Testis (tissue), 3 donors: ENCODE measurements around the gene TMEM255B. TPM values are rescaled to one million over a fixed set of nuclear protein-coding genes. Genes with fewer than 3 reads are reported as not detected.

ENCODE experiments used
- DNase-seq: peaks from one replicate; pipeline ENCODE4 v3.0.0-alpha.2; 2019
- H3K27ac ChIP-seq, 2 donors: fragments of 200-600 bp; sonication (generic); one replicate each; pipeline ENCODE4 v1.5.1; 2019
- H3K27me3 ChIP-seq: fragments of 200-600 bp; sonication (generic); one replicate; pipeline ENCODE4 v1.5.1; 2019
- H3K36me3 ChIP-seq: fragments of 200-600 bp; sonication (generic); one replicate; pipeline ENCODE4 v1.5.1; 2017; ENCODE audit warnings: low read depth; ENCODE audit errors: missing control alignments
- H3K4me1 ChIP-seq: fragments of 200-600 bp; sonication (generic); one replicate; pipeline ENCODE4 v1.5.1; 2019
- H3K4me3 ChIP-seq, 2 donors: fragments of 200-600 bp; sonication (generic); one replicate each; pipeline ENCODE4 v1.5.1; 2017 to 2019
- H3K9me3 ChIP-seq: fragments of 200-600 bp; sonication (generic); one replicate; pipeline ENCODE4 v1.5.1; 2017
- POLR2A ChIP-seq: fragments of 450-650 bp; IDR thresholded peaks from one replicate; pipeline ENCODE4 v1.6.1; 2017; ENCODE audit warnings: antibody characterized with exemption, mild to moderate bottlenecking, moderate library complexity
- WGBS, 2 donors: methylation state at CpG; one replicate each; pipeline ENCODE4 v1.1.5; 2018; 5-methylcytosine and 5-hydroxymethylcytosine counted together
- intact Hi-C: fragments of 100-400 bp; cut with DNase I; formaldehyde crosslinking; loops from one replicate; pipeline ENCODE4 v1.15.1; 2023; ENCODE audit warnings: low total_unique reads
- polyA plus RNA-seq: library from polyadenylated mRNA; stranded (reverse); fragments of 350-450 nt; fragmentation: Illumina TruSeq; extraction: RNeasy Lipid Tissue Mini Kit (QIAGEN cat#74804); gene quantifications from one replicate; pipeline ENCODE4 v1.2.3, GENCODE V29; 2014; ENCODE audit warnings: low read depth, low replicate concordance; ENCODE audit not compliant: insufficient read depth
- total RNA-seq, 2 donors: library from RNA; depleted of rRNA; stranded (reverse); fragments of >200 nt; gene quantifications; one replicate each; pipeline ENCODE4 v1.2.3, GENCODE V29; 2016
- TF ChIP-seq, protein P1 (sequence below), 3 experiments: fragments of 450-650 bp in 2 of 3; fragments of 200-600 bp in 1 of 3; sonication (generic) in 1 of 3; IDR thresholded peaks; one replicate each; pipeline ENCODE4 v1.5.1; 2016 to 2019; ENCODE audit warnings: antibody characterized with exemption in 3 of 3, mild to moderate bottlenecking in 2 of 3, moderate library complexity in 1 of 3

TMEM255B gene
- total and polyA plus RNA-seq, 3 donors from 2014 or later, result 6.9 to 10.9 (median 7.5) TPM

DNA sequence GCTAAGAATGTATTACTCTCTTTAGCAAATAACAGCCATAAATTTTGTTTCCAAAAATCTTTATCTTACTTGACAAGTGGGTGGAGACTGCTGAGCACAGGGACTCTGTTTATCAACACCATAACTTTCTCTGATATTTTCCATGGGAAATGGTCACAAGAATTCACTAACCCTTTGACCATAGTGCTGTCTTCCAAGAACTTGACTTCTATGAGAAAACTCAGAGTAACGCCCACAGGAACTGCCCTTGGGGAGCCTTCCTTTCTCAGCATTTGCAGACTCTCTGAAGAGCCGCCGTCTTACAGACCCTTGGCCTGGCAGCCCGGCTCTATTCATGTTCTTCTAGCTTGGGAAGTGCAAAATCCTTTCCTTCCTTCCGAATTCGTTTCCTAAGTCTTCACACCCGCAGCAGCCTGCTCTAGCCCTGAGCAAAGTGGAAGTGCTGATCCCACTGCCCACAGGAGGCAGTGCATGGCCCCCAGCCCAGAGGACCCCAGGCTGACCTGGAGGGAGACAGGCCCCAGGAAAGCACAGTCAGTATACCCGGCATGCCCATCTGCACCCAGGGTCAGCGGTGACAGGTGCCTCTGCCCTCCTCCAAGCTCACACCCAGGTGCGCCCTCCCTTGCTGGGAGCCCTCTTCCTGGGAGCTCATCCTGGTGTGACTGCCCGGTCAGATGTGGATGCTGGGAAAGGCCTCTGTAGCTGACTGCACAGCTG lies 94.7 kb downstream of the TMEM255B start:
- H3K27ac ChIP-seq, result peak overlapping the region; percentile 39 to 61
- no peaks in the 10 kb centered on the region for H3K9me3 ChIP-seq
- H3K4me3 ChIP-seq, result no peak overlapping the region
- H3K27me3 ChIP-seq, result no peaks in the 10 kb centered on the region
- peaks cover 72% of the 10 kb centered on the region for H3K4me1 ChIP-seq
- peak; percentile 32 for DNase-seq
- WGBS, 2 donors, result 42 to 53% methylated on average over 7 to 11 of the region's 11 CpGs
- no peak for TF ChIP-seq POLR2A
- TF ChIP-seq, protein P1, sequence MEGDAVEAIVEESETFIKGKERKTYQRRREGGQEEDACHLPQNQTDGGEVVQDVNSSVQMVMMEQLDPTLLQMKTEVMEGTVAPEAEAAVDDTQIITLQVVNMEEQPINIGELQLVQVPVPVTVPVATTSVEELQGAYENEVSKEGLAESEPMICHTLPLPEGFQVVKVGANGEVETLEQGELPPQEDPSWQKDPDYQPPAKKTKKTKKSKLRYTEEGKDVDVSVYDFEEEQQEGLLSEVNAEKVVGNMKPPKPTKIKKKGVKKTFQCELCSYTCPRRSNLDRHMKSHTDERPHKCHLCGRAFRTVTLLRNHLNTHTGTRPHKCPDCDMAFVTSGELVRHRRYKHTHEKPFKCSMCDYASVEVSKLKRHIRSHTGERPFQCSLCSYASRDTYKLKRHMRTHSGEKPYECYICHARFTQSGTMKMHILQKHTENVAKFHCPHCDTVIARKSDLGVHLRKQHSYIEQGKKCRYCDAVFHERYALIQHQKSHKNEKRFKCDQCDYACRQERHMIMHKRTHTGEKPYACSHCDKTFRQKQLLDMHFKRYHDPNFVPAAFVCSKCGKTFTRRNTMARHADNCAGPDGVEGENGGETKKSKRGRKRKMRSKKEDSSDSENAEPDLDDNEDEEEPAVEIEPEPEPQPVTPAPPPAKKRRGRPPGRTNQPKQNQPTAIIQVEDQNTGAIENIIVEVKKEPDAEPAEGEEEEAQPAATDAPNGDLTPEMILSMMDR (IDR thresholded peaks at IDR 0.05), result no peak
- intact Hi-C loops, result no loop called here
- H3K36me3 ChIP-seq, result no peaks in the 10 kb centered on the region

DNA sequence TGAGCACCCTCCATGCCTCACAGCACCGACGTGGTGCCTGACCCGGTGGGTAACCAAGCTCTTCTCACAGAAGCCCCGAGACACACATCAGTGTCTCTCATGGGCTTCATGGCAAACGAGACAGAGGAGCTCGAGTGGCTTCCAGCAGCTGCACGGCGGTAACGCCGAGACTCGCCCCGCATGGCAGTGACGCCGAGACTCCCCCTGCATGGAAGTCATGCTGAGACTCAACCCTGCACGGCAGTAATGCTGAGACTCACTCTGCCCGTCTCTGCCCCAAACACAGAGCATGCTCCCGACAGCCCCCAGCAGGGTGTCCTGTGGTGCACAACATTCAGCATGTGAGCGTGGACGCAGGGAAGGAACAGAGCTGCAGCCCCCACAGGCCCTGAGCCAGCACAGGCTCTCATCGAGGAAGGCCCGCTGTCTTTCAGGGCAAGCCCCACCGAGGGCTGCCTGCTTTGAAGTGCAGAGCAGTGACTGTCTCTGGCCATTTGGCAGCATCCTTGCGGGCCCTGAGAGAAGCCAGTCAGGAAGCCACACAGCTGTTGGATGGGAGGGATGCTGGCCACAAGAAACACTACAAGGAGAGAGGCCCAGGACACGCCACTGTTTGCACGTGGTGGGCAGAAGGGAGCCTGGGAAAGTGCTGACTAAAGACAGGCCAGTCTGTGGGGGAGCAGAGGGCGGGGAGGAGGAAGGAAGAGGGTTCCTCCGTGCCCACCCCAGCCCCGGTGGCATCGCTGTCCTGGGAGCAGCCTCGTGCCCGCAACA lies 95.4 kb downstream of the TMEM255B start:
- H3K27ac ChIP-seq, result peak overlapping the region in 1 of 2 donors; percentile 41
- no peaks in the 10 kb centered on the region for H3K36me3 ChIP-seq
- DNase-seq, result peak; percentile 55
- no peak overlapping the region for H3K4me3 ChIP-seq
- no peaks in the 10 kb centered on the region for H3K9me3 ChIP-seq
- no peaks in the 10 kb centered on the region for H3K27me3 ChIP-seq
- H3K4me1 ChIP-seq, result peaks cover 68% of the 10 kb centered on the region
- WGBS, 2 donors, result 43 to 53% methylated on average over 9 to 31 of the region's 31 CpGs
- intact Hi-C loops, result no loop called here
- TF ChIP-seq POLR2A, result no peak
- TF ChIP-seq, protein P1 (IDR thresholded peaks at IDR 0.05), result no peak

DNA sequence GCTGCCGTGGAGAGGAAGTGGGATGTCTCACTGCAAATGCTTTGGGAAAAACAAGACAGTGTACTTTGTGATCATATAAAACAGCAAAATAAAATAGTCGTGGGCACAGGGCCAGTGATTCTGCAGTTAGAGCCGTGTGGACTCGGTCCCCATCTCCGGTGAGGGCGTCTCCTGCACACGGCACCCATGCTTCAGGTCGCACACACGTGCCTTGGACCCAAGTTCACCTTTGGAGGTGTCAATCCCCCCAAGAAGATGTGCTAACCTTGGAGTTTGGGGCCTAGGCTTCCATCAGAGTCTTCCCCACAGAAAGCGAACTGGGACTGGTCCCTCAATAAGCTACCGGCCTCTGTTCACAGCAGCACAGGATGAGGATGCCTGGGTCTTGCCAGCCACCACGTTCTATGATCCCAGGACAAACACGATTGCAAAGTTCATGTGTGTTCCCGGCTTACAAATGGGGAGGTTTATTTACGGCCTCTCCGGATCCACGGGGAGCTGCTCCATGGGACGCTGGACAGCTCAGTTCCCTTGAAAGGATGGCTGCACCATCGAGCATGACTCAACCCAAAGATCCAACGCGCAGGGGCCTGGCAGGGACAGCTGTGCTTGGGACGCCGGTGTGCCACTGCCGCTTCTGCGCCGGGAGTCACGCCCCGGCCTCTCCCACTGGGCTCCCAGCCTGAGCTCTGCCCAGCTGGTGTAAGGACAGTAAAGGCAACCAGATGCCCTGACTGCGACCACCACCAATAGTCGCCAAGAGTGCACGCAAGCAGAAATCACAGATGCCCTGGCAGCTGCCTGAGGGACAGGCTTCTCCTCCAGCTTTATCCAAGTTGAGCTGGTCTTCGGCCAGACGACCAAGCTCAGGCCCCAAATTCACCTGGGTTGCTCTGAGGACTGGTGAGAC lies 96.2 kb downstream of the TMEM255B start:
- Histone ChIP-seq H3K4me1 (peaks cover 71% of the 10 kb centered on the region), H3K27me3 (no peaks in the 10 kb centered on the region), H3K36me3 (no peaks in the 10 kb centered on the region), H3K9me3 (no peaks in the 10 kb centered on the region), H3K27ac (peak overlapping the region in 1 of 2 donors; percentile 41), H3K4me3 (no peak overlapping the region)
- peak; percentile 16 for DNase-seq
- TF ChIP-seq, protein P1 (IDR thresholded peaks at IDR 0.05), result no peak
- TF ChIP-seq POLR2A, result no peak
- 61 to 80% methylated on average over 18 to 33 of the region's 33 CpGs for WGBS, 2 donors
- intact Hi-C loops, result no loop called here

DNA sequence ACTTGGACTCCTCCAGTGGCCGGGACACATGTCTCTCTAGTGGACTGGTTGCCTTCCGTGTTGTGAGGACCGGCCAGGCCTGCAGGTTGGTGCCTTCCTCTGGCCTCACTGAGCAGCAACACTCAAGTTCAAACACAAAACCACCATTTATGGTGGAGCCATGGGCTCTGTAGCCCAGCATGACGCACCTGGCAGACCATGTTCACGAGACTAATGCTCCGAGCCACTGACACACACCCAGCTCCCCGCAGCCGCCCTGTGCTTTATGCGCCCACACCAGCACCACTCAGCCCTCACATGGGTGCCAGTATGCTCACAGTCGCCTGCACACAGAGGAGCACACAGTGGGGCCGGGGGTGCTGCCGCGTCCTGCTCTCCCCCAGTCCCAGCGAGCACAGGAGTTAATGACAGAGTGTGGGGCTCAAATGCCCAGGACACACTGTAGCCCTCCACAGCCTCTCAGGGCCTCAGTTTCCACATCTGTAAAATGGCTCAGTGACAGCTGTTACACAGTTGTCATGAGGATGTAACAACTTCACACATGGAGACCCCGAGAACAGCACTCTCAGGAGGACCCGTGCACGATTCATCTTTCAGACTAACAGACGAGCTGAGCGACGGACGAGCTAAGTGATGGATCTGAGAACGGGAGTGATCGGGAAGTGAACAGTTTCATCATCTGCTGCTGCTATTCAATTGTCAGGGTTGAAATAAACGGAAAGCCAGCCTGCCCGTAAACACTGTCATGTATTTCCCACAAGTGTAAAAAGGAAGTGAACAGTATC lies 97.1 kb downstream of the TMEM255B start:
- peaks cover 77% of the 10 kb centered on the region for H3K4me1 ChIP-seq
- no peak overlapping the region for H3K4me3 ChIP-seq
- H3K27me3 ChIP-seq, result no peaks in the 10 kb centered on the region
- peak overlapping the region in 1 of 2 donors; percentile 41 for H3K27ac ChIP-seq
- no peaks in the 10 kb centered on the region for H3K9me3 ChIP-seq
- TF ChIP-seq, protein P1 (IDR thresholded peaks at IDR 0.05), result no peak
- TF ChIP-seq POLR2A, result no peak
- intact Hi-C loops, result no loop called here
- 82 to 87% methylated on average over 21 to 25 of the region's 25 CpGs for WGBS, 2 donors
- no peaks in the 10 kb centered on the region for H3K36me3 ChIP-seq
- DNase-seq, result peak; percentile 13
